ENCODE data around the gene BMPR1B.

DNA sequence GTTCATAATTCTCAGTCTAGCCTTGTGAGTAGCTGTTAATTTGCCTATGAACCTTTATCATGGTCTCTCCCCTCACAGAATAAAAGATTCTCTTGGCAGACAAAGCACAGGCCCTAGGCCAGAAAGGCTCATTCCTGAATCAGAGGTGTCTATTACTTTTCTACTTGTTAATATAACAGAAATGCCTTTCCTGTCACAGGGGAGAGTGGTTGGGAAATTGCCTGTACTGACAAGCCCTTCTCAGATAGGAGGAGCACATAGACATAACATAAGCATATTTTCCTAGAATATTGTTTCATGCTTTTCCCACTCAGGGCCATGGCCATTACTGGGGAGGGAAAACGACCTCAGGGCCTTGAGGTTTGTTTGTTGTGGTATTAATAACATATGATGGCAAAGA, 308.3 kb downstream of the BMPR1B start:
- TF ChIP-seq SCRT1 (tag by site-specific recombination; IDR thresholded peaks at IDR 0.05; ENCODE audit: borderline replicate concordance) (no peak), YY1 (tag by site-specific recombination; IDR thresholded peaks at IDR 0.05) (no peak), ZNF324 (tag by site-specific recombination; IDR thresholded peaks at IDR 0.05) (no peak), ZSCAN30 (tag by site-specific recombination; IDR thresholded peaks at IDR 0.05) (no peak), ZNF121 (tag by site-specific recombination; IDR thresholded peaks at IDR 0.05) (no peak), ZEB2 (tag by site-specific recombination; IDR thresholded peaks at IDR 0.05) (no peak)
- TF ChIP-seq, protein P1, sequence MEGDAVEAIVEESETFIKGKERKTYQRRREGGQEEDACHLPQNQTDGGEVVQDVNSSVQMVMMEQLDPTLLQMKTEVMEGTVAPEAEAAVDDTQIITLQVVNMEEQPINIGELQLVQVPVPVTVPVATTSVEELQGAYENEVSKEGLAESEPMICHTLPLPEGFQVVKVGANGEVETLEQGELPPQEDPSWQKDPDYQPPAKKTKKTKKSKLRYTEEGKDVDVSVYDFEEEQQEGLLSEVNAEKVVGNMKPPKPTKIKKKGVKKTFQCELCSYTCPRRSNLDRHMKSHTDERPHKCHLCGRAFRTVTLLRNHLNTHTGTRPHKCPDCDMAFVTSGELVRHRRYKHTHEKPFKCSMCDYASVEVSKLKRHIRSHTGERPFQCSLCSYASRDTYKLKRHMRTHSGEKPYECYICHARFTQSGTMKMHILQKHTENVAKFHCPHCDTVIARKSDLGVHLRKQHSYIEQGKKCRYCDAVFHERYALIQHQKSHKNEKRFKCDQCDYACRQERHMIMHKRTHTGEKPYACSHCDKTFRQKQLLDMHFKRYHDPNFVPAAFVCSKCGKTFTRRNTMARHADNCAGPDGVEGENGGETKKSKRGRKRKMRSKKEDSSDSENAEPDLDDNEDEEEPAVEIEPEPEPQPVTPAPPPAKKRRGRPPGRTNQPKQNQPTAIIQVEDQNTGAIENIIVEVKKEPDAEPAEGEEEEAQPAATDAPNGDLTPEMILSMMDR (tag by site-specific recombination; IDR thresholded peaks at IDR 0.05): no peak

Measured in HEK293 (cell line).